ENCODE data around the gene ANKS1A.
"Not testable (repeated sequence)": the region's sequence is repeated elsewhere in the genome, so short reads cannot be mapped to it uniquely, and the experiment has no call there.

ANKS1A gene

GRCh38 chr6:34887753-34888513 lies 1.1 kb upstream of the ANKS1A start, which contains the start of gene TAF11:
Gene TAF11 (minus strand): TSS chr6:34888042. CDS start chr6:34887957, 85 bp downstream.
- peak; percentile 92 for DNase-seq (ENCODE audit: low read depth)

GRCh38 chr6:34888514-34888856 lies 570 bp upstream of the ANKS1A start:
- DNase-seq (ENCODE audit: low read depth), result no peak

GRCh38 chr6:34890533-34890925 lies 1.5 kb downstream of the ANKS1A start:
- no peak for DNase-seq (ENCODE audit: low read depth)

GRCh38 chr6:34891296-34891695 lies 2.2 kb downstream of the ANKS1A start:
- no peak for DNase-seq (ENCODE audit: low read depth)

- DNase-seq (ENCODE audit: low read depth), result no peak
Measured at GRCh38 chr6:34894693-34895092, 5.6 kb downstream of the ANKS1A start.

GRCh38 chr6:34897130-34897529 lies 8.1 kb downstream of the ANKS1A start:
- no peak for DNase-seq (ENCODE audit: low read depth)

GRCh38 chr6:34897716-34898115 lies 8.7 kb downstream of the ANKS1A start:
- DNase-seq (ENCODE audit: low read depth), result no peak

GRCh38 chr6:34899748-34900147 lies 10.7 kb downstream of the ANKS1A start:
- DNase-seq (ENCODE audit: low read depth), result not testable (repeated sequence)

GRCh38 chr6:34900321-34901031 lies 11.4 kb downstream of the ANKS1A start:
- DNase-seq (ENCODE audit: low read depth), result no peak

GRCh38 chr6:34901930-34902329 lies 12.9 kb downstream of the ANKS1A start:
- peak; percentile 72 for DNase-seq (ENCODE audit: low read depth)

- no peak for DNase-seq (ENCODE audit: low read depth)
Measured at GRCh38 chr6:34904990-34905613, 16.0 kb downstream of the ANKS1A start.

- DNase-seq (ENCODE audit: low read depth), result no peak
Measured at GRCh38 chr6:34906826-34907225, 17.8 kb downstream of the ANKS1A start.

- DNase-seq (ENCODE audit: low read depth), result no peak
Measured at GRCh38 chr6:34908194-34908593, 19.1 kb downstream of the ANKS1A start.

GRCh38 chr6:34909320-34909883 lies 20.3 kb downstream of the ANKS1A start:
- DNase-seq (ENCODE audit: low read depth), result no peak

- DNase-seq (ENCODE audit: low read depth), result peak; percentile 40
Measured at GRCh38 chr6:34911822-34912221, 22.8 kb downstream of the ANKS1A start.

GRCh38 chr6:34912715-34913464 lies 23.8 kb downstream of the ANKS1A start:
- DNase-seq (ENCODE audit: low read depth), result peak; percentile 91

GRCh38 chr6:34914358-34914757 lies 25.3 kb downstream of the ANKS1A start:
- no peak for DNase-seq (ENCODE audit: low read depth)

- no peak for DNase-seq (ENCODE audit: low read depth)
Measured at GRCh38 chr6:34916348-34916967, 27.4 kb downstream of the ANKS1A start.

GRCh38 chr6:34917626-34918285 lies 28.7 kb downstream of the ANKS1A start:
- peak; percentile 41 for DNase-seq (ENCODE audit: low read depth)

GRCh38 chr6:34919651-34920050 lies 30.6 kb downstream of the ANKS1A start:
- DNase-seq (ENCODE audit: low read depth), result no peak

GRCh38 chr6:34920097-34920496 lies 31.0 kb downstream of the ANKS1A start:
- DNase-seq (ENCODE audit: low read depth), result no peak
